ENCODE results near the gene GASK1A.

Gene GASK1A

DNA sequence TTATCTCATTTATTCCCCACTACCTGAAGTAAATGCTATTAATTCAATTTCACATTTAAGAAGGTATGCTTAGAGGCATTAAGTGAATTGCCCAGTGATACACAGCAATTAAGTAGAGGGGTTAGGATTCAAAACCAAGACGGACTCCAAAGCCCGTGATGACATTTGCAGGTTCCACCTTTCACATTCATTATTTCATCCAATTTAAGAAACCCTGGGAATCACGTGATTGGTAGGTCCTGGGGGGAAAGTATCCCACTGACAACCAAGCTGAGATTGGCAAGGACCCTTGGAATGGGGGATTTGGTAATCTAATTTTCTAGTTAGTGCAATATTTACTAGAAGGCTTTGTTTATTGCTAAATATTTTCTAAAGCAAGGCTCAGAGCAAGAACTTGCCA lies 124.9 kb downstream of the GASK1A start:
- no peaks in the 10 kb centered on the region for H3K36me3 ChIP-seq (ENCODE audit: low read length)
- H3K9me3 ChIP-seq (ENCODE audit: insufficient read depth, low read length), result no peaks in the 10 kb centered on the region
- H2AFZ ChIP-seq (ENCODE audit: low read depth, low read length, severe bottlenecking), result no peak overlapping the region
- H3K4me3 ChIP-seq (ENCODE audit: insufficient read depth, low read length, poor library complexity, severe bottlenecking), result no peak overlapping the region
- no peak overlapping the region for H3K27ac ChIP-seq (ENCODE audit: low read depth, low read length)
- no peaks in the 10 kb centered on the region for H4K20me1 ChIP-seq (ENCODE audit: low read depth, low read length)
- no peaks in the 10 kb centered on the region for H3K9me2 ChIP-seq (replicated peaks; ENCODE audit: insufficient read depth, low read length)
- H3F3A ChIP-seq (ENCODE audit: insufficient read depth), result no peaks in the 10 kb centered on the region
- no peaks in the 10 kb centered on the region for H3K27me3 ChIP-seq (ENCODE audit: low read length)
- H3K4me2 ChIP-seq (ENCODE audit: low read depth, low read length, poor library complexity, severe bottlenecking), result no peak overlapping the region
- H3K79me2 ChIP-seq (ENCODE audit: insufficient read depth, low read length), result no peaks in the 10 kb centered on the region
- no peak overlapping the region for H3K9ac ChIP-seq (ENCODE audit: low read length)
- TF ChIP-seq CTCF (IDR thresholded peaks at IDR 0.05; ENCODE audit: insufficient read depth, low read length, poor library complexity, severe bottlenecking) (no peak), EZH2phosphoT487 (conservative IDR thresholded peaks at IDR 0.05; ENCODE audit: low read length) (no peak)

GRCh38 chr3:43104660-43105595 lies 125.8 kb downstream of the GASK1A start:
- H3K4me2 ChIP-seq (ENCODE audit: low read depth, low read length, poor library complexity, severe bottlenecking), result no peak overlapping the region

GRCh38 chr3:43105596-43106292 lies 126.6 kb downstream of the GASK1A start, which contains the start of gene POMGNT2:
Gene POMGNT2, minus strand, starts transcription at chr3:43106079. Its CDS starts 24,648 bp downstream, at chr3:43081431.
- H2AFZ ChIP-seq (ENCODE audit: low read depth, low read length, severe bottlenecking), result no peak within 1 kb of the TSS

More at GRCh38 chr3:43104660-43105595, 125.8 kb downstream of the GASK1A start:
- H2AFZ ChIP-seq (ENCODE audit: low read depth, low read length, severe bottlenecking), result no peak overlapping the region
- H3K9me2 ChIP-seq (replicated peaks; ENCODE audit: insufficient read depth, low read length), result no peaks in the 10 kb centered on the region
- TF ChIP-seq EZH2phosphoT487 (conservative IDR thresholded peaks at IDR 0.05; ENCODE audit: low read length) (no peak), CTCF (IDR thresholded peaks at IDR 0.05; ENCODE audit: insufficient read depth, low read length, poor library complexity, severe bottlenecking) (no peak)
- H3K79me2 ChIP-seq (ENCODE audit: insufficient read depth, low read length), result no peaks in the 10 kb centered on the region
- H4K20me1 ChIP-seq (ENCODE audit: low read depth, low read length), result no peaks in the 10 kb centered on the region
- no peaks in the 10 kb centered on the region for H3K27me3 ChIP-seq (ENCODE audit: low read length)
- H3K27ac ChIP-seq (ENCODE audit: low read depth, low read length), result no peak overlapping the region
- H3F3A ChIP-seq (ENCODE audit: insufficient read depth), result no peaks in the 10 kb centered on the region
- no peaks in the 10 kb centered on the region for H3K9me3 ChIP-seq (ENCODE audit: insufficient read depth, low read length)
- H3K4me3 ChIP-seq (ENCODE audit: insufficient read depth, low read length, poor library complexity, severe bottlenecking), result no peak overlapping the region
- no peak overlapping the region for H3K9ac ChIP-seq (ENCODE audit: low read length)
- H3K36me3 ChIP-seq (ENCODE audit: low read length), result no peaks in the 10 kb centered on the region

More at GRCh38 chr3:43105596-43106292, 126.6 kb downstream of the GASK1A start, which contains the start of gene POMGNT2:
- Histone ChIP-seq H3K27ac (ENCODE audit: low read depth, low read length) (no peak within 1 kb of the TSS), H3K9ac (ENCODE audit: low read length) (no peak within 1 kb of the TSS), H3K79me2 (ENCODE audit: insufficient read depth, low read length) (no peaks in the 10 kb centered on the region), H3K4me3 (ENCODE audit: insufficient read depth, low read length, poor library complexity, severe bottlenecking) (no peak within 1 kb of the TSS), H3F3A (ENCODE audit: insufficient read depth) (no peaks in the 10 kb centered on the region), H3K9me2 (replicated peaks; ENCODE audit: insufficient read depth, low read length) (no peaks in the 10 kb centered on the region), H3K9me3 (ENCODE audit: insufficient read depth, low read length) (no peaks in the 10 kb centered on the region), H3K36me3 (ENCODE audit: low read length) (no peaks in the 10 kb centered on the region), H3K4me2 (ENCODE audit: low read depth, low read length, poor library complexity, severe bottlenecking) (no peak within 1 kb of the TSS), H3K27me3 (ENCODE audit: low read length) (no peaks in the 10 kb centered on the region), H4K20me1 (ENCODE audit: low read depth, low read length) (no peaks in the 10 kb centered on the region)
- TF ChIP-seq EZH2phosphoT487 (conservative IDR thresholded peaks at IDR 0.05; ENCODE audit: low read length), result no peak
- no peak for TF ChIP-seq CTCF (IDR thresholded peaks at IDR 0.05; ENCODE audit: insufficient read depth, low read length, poor library complexity, severe bottlenecking)

Measured in SU-DHL-6 (cell line).